GM12875 (cell line): ENCODE measurements around the gene CALHM2.
A peak's percentile ranks its signal among the peaks of the same experiment; 100 is the strongest.

Source experiments
- H3K4me3 ChIP-seq: one replicate; pipeline ENCODE4 v1.5.1; 2011; ENCODE audit warnings: low read depth, low read length, control low read depth
- TF ChIP-seq, protein P1 (sequence below): IDR thresholded peaks from 2 replicates; pipeline ENCODE4 v1.5.1; 2011; ENCODE audit warnings: low read depth, mild to moderate bottlenecking, control low read depth, inconsistent platforms, low read length, moderate library complexity, borderline replicate concordance; ENCODE audit not compliant: insufficient read depth

Gene CALHM2

DNA sequence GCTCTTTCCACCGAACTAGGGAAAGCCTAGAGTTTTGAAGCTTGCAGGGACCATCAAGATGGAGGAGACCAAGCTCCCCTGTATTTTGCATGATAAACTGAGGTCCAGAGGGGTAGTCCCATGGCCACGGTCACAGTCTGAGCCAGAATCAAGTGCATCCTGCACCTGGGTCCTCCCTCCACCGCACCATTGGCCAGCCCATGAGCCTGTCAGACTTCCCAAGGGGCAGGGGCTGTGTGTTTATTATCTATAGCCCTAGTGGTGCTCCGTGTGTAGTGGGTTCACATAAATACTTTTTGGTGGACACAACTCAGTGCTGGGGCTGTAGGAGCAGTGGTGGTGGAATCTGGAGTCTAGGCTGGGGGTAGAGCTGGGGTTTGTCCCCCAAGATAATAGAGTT is 23.3 kb upstream of the CALHM2 start:
- no peak overlapping the region for H3K4me3 ChIP-seq
- TF ChIP-seq, protein P1, sequence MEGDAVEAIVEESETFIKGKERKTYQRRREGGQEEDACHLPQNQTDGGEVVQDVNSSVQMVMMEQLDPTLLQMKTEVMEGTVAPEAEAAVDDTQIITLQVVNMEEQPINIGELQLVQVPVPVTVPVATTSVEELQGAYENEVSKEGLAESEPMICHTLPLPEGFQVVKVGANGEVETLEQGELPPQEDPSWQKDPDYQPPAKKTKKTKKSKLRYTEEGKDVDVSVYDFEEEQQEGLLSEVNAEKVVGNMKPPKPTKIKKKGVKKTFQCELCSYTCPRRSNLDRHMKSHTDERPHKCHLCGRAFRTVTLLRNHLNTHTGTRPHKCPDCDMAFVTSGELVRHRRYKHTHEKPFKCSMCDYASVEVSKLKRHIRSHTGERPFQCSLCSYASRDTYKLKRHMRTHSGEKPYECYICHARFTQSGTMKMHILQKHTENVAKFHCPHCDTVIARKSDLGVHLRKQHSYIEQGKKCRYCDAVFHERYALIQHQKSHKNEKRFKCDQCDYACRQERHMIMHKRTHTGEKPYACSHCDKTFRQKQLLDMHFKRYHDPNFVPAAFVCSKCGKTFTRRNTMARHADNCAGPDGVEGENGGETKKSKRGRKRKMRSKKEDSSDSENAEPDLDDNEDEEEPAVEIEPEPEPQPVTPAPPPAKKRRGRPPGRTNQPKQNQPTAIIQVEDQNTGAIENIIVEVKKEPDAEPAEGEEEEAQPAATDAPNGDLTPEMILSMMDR = no peak

DNA sequence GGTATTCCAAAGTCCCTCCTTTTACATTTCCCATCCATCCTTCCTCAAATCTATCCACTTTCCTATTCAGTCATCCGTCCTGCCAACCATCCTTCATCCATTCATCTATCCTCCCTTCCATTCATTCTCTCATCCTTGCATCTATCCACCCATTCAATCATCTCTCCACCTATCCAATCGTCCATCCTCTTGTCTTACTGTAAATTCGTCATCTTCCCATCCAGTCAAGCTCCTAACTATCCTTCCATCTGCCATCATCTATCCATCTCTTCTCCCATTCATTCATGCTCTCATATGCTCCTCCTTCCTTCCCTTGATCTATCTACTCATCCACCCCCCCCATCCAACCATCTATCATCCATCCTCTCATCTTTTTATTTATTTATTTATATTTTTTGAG is 21.9 kb upstream of the CALHM2 start:
- TF ChIP-seq, protein P1 = no peak
- no peak overlapping the region for H3K4me3 ChIP-seq

DNA sequence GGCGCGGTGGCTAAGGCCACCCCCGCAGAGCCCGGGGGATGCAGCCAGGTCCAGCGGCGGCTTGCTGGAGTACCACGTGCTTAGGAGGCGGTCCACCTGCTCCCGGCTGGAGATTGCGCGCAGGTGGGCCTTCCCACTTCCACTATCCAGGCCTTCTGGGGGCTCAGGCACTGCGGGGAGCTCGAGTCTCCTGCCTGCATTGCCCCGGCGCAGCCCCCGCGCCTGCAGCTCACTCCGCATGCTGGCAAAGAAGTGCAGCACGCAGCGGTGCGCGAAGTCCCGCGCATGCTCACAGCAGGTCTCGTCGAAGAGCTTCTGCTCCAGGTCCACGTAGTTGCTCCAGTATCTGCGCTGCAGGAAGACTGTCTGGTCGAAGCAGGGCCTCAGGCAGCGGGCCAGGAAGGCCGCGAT is 21.1 kb upstream of the CALHM2 start:
- TF ChIP-seq, protein P1 = no peak
- H3K4me3 ChIP-seq = no peak overlapping the region

DNA sequence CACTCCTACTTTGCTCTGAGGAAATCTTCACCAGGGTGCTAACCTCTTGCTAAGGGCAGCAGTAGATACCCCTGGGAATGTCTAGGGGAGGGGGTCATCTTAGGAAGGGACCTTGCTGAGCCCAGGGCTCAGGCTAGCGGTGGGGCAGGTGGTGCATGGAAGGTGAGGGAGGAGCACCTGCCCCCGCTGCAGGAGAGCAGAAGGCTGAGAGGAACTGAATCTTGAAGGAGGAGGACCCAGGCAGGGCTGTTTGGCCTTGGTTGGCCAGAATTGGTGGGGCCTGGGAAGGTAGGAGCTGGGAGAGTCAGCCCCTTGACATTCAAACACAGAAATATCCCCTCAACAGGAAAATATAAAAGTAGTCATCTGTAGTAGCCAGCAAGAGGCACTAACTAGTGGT is 19.8 kb upstream of the CALHM2 start:
- H3K4me3 ChIP-seq = peak overlapping the region; percentile 32
- TF ChIP-seq, protein P1 = no peak

DNA sequence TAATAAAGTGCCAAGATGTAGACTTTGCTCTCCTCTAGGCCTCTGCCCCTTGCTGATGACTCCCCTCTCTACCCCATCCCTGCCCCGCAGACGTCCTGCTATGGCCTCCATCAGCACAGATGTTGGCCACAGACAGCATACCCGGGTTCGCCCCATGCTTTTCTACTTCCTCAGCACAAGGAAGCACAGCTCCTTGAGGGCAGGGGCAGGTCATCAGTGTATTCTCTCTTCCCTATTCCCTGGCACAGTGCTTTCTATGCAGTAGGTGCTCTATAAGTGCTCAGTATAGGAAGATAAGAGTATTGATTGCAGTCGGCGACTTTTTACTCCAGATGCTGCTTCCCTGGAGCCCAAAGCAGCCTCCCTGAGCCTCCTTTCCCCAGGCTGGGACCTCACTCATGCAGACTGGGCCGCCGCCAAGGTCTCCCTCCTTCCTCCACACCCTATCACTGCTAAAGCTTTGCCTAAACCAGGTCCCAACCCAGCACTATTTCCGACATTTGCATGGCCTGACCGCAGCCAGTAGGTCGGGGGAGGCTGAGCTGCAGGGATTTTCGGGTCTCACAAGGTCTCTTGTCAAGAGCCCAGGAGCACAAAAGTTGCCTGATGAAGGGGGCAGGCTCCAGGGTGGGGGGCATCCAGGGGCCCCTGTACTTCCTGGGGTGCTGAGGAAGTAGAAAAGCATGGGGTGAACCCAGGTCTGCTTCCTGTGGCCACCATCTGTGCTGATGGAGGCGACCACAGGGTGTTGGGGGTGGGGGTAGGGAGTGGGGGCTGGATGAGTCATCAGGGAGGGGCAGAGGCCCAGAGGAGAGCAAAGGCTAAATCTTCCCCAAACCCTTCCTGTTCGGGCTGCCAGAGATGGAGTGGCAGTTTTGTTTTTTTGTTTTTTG is 18.8 kb upstream of the CALHM2 start:
- TF ChIP-seq, protein P1 = no peak
- peak overlapping the region; percentile 32 for H3K4me3 ChIP-seq

DNA sequence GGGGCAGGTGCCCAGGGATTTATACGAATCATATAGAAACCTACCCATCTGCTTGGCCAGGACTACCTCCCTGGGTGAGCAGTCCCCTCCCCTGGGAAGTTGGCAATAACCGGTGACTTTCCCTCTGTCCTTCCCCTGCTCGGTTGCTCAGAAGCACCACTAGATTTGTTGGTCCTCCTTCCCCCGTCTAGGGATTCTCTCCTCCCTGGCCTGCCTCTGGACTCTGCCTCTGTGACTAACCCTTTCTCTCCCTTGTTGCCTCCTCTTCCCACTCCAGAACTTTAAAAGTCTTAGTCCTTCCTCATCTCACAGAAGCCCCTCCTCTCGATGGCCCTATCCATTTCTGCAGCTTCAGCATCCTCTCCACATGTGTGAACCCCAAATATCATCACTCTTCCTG is 17.0 kb upstream of the CALHM2 start:
- H3K4me3 ChIP-seq = no peak overlapping the region
- TF ChIP-seq, protein P1 = no peak

DNA sequence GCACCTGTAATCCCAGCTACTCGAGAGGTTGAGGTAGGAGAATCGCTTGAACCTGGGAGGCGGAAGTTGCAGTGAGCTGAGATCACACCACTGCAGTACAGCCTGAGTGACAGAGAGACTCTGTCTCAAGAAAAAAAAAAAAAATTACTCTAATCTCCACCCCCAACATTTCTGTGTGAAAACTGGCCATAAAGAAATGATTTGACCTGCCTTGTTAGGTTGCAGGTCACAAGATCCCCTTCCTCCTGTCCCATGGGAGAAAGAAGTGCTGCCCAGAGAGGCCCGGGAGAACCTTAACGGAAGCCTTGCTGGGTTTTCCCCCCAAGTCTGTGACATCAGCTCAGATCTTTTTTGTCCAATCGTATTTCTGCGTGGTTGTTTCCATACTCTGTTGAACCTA is 15.2 kb upstream of the CALHM2 start:
- TF ChIP-seq, protein P1 = no peak
- no peak overlapping the region for H3K4me3 ChIP-seq
